GM19455 (cell line): ENCODE data around the gene PALD1.

ENCODE experiments used
- ATAC-seq: cut with Tn5 transposase; IDR thresholded peaks from one replicate; pipeline ENCODE4 v1.9.1; 2021; ENCODE audit not compliant: unreplicated experiment

The PALD1 gene

GRCh38 chr10:70552586-70552985 lies 74.0 kb downstream of the PALD1 start:
- no peak for ATAC-seq

- ATAC-seq = no peak
Measured at GRCh38 chr10:70555371-70555770, 76.8 kb downstream of the PALD1 start.

- ATAC-seq = no peak
Measured at GRCh38 chr10:70557086-70557845, 78.7 kb downstream of the PALD1 start.

- ATAC-seq = no peak
Measured at GRCh38 chr10:70557876-70558275, 79.3 kb downstream of the PALD1 start.

GRCh38 chr10:70558295-70558694 lies 79.7 kb downstream of the PALD1 start:
- ATAC-seq = no peak

GRCh38 chr10:70558871-70559810 lies 80.6 kb downstream of the PALD1 start:
- no peak for ATAC-seq

- ATAC-seq = no peak
Measured at GRCh38 chr10:70559861-70560260, 81.3 kb downstream of the PALD1 start.

- ATAC-seq = no peak
Measured at GRCh38 chr10:70560511-70560941, 82.0 kb downstream of the PALD1 start.

GRCh38 chr10:70561070-70561469 lies 82.5 kb downstream of the PALD1 start:
- no peak for ATAC-seq

GRCh38 chr10:70561558-70561957 lies 83.0 kb downstream of the PALD1 start:
- ATAC-seq = no peak

GRCh38 chr10:70562036-70562755 lies 83.6 kb downstream of the PALD1 start:
- ATAC-seq = no peak

GRCh38 chr10:70563230-70563629 lies 84.7 kb downstream of the PALD1 start:
- no peak for ATAC-seq

GRCh38 chr10:70564113-70564725 lies 85.7 kb downstream of the PALD1 start:
- no peak for ATAC-seq

- no peak for ATAC-seq
Measured at GRCh38 chr10:70564901-70565351, 86.4 kb downstream of the PALD1 start.

GRCh38 chr10:70565556-70566514 lies 87.3 kb downstream of the PALD1 start:
- no peak for ATAC-seq

- no peak for ATAC-seq
Measured at GRCh38 chr10:70566515-70567290, 88.1 kb downstream of the PALD1 start.

- no peak for ATAC-seq
Measured at GRCh38 chr10:70567603-70568002, 89.0 kb downstream of the PALD1 start.

GRCh38 chr10:70568113-70568512 lies 89.5 kb downstream of the PALD1 start:
- ATAC-seq = no peak
